Calu3 (cell line): Measurements from ENCODE around the gene RAI2. TPM values are rescaled to one million over a fixed set of nuclear protein-coding genes. Genes with fewer than 3 reads are reported as not detected.
A peak's percentile ranks its signal among the peaks of the same experiment; 100 is the strongest.

Source experiments
- Bru-seq: library from RNA; stranded (reverse); fragments of 400-500 nt; gene quantifications from one replicate; lab custom pipeline; 2021; lab: Mats Ljungman, UMichigan
- BruChase-seq, 2 experiments: library from RNA; stranded (reverse); fragments of 400-500 nt; gene quantifications; one replicate each; lab custom pipeline; 2021; lab: Mats Ljungman, UMichigan
- BruUV-seq: library from RNA; stranded (reverse); fragments of 400-500 nt; replicated peaks from 2 replicates; lab custom pipeline; 2021; lab: Mats Ljungman, UMichigan
- CTCF ChIA-PET: fragments of 300-600 bp; sonication (Branson Sonifier 250); formaldehyde crosslinking; loops from one replicate; lab custom pipeline; 2022; ENCODE audit warnings: antibody characterized with exemption; lab: Charles Lee
- DNase-seq: peaks from one replicate; pipeline ENCODE4 v3.0.0; 2022
- H3K27ac Mint-ChIP-seq: one replicate; pipeline ENCODE4 v1.8.0; 2022; ENCODE audit warnings: mixed read lengths; ENCODE audit not compliant: unreplicated experiment
- H3K27me3 Mint-ChIP-seq: one replicate; pipeline ENCODE4 v1.8.0; 2022; ENCODE audit warnings: mixed read lengths; ENCODE audit not compliant: unreplicated experiment
- H3K36me3 Mint-ChIP-seq: one replicate; pipeline ENCODE4 v1.8.0; 2022; ENCODE audit warnings: mild to moderate bottlenecking, moderate library complexity, mixed read lengths; ENCODE audit not compliant: insufficient read depth, unreplicated experiment
- H3K4me1 Mint-ChIP-seq: one replicate; pipeline ENCODE4 v1.8.0; 2022; ENCODE audit warnings: mild to moderate bottlenecking, low read depth, mixed read lengths; ENCODE audit not compliant: unreplicated experiment
- H3K4me3 Mint-ChIP-seq: one replicate; pipeline ENCODE4 v1.8.0; 2022; ENCODE audit warnings: mild to moderate bottlenecking, low read depth, moderate library complexity, mixed read lengths; ENCODE audit not compliant: unreplicated experiment
- H3K9me3 Mint-ChIP-seq: one replicate; pipeline ENCODE4 v1.8.0; 2022; ENCODE audit warnings: low read depth, mixed read lengths; ENCODE audit not compliant: unreplicated experiment
- intact Hi-C: fragments of 100-400 bp; cut with micrococcal nuclease; formaldehyde crosslinking; loops from one replicate; pipeline ENCODE4 v1.10.0; 2022; ENCODE audit not compliant: unreplicated experiment
- long read RNA-seq: library from polyadenylated mRNA; stranded (forward); transcript quantifications from one replicate; pipeline ENCODE4 v2.0.0, GENCODE V29; 2022
- total RNA-seq: library from RNA; stranded (reverse); gene quantifications from 2 replicates; pipeline ENCODE4 v1.2.3, GENCODE V29; 2022
- TF ChIP-seq, protein P1 (sequence below): fragments of 200-600 bp; IDR thresholded peaks from one replicate; pipeline ENCODE4 v1.8.0; 2022; ENCODE audit warnings: antibody characterized with exemption; ENCODE audit not compliant: unreplicated experiment

RAI2 gene
- total RNA-seq, result 0.33 and 0.98 TPM in 2 replicates
- Bru-seq, nascent RNA, result percentile 18 among the genes with signal in this experiment
- percentile 4 among the genes with signal in this experiment for BruChase-seq, experiment 1, labeled RNA remaining after a 6-hour chase
- BruChase-seq, experiment 2, labeled RNA remaining after a 2-hour chase, result percentile 7 among the genes with signal in this experiment
- long read RNA-seq, partial matches to known transcripts, result 0 of 6 reads
- long read RNA-seq, other reads (novel, unspliced or antisense), result 5 of 6 reads

DNA sequence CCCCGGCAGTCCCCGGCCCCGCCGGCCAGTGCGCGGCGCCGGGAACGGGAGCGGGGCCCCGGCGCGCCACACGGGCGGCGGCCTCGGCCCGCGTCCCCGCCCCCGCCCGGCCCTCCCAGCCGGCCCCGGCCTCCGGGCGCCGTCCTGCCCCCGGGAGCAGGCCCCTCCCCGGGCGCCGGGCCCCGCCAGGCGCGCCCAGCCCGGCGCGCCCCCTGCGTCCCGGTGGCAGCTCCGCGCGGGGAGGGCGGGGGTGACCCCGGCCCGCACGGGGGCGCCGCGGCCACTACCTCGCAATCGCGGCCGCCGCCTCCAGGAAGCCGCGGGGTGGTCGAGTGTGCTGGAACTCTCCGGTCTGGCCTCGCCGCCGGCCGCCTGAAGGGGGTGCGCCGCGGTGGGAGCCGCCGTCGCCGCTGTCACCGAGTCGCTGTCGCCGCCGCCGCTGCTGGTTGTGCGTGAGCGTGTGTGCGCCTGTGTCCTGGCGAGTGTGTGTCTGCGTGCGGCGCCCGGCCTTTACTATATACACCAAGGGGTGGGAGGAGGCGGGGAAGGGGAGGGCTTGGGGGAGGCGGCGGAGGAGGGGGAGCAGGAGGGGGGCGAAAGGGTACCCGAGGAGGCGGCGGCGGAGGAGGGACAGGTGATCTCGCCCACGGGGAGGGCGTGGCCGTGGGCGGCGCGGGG, at the start of gene RAI2:
RAI2 (minus strand) TSS at position 488 of the 678 bp plus-strand sequence. CDS start 59,288 bp downstream, outside the sequence.
- no peak within 1 kb of the TSS for H3K27ac Mint-ChIP-seq
- intact Hi-C loops, result no loop called here
- DNase-seq, result peak; percentile 19
- BruUV-seq, result no TSS peak
- H3K9me3 Mint-ChIP-seq, result no peaks in the 10 kb centered on the region
- CTCF ChIA-PET, result interaction anchor here (0.6 kb wide), 1 partner anchor 516 kb away, joined by 8 read pairs; no protein-coding TSS in a partner anchor
- peaks cover 7% of the 10 kb centered on the region for H3K4me1 Mint-ChIP-seq
- peaks cover 96% of the 10 kb centered on the region for H3K27me3 Mint-ChIP-seq
- peaks cover 4% of the 10 kb centered on the region for H3K36me3 Mint-ChIP-seq
- H3K4me3 Mint-ChIP-seq, result peak within 1 kb of the TSS; percentile 55
- TF ChIP-seq, protein P1, sequence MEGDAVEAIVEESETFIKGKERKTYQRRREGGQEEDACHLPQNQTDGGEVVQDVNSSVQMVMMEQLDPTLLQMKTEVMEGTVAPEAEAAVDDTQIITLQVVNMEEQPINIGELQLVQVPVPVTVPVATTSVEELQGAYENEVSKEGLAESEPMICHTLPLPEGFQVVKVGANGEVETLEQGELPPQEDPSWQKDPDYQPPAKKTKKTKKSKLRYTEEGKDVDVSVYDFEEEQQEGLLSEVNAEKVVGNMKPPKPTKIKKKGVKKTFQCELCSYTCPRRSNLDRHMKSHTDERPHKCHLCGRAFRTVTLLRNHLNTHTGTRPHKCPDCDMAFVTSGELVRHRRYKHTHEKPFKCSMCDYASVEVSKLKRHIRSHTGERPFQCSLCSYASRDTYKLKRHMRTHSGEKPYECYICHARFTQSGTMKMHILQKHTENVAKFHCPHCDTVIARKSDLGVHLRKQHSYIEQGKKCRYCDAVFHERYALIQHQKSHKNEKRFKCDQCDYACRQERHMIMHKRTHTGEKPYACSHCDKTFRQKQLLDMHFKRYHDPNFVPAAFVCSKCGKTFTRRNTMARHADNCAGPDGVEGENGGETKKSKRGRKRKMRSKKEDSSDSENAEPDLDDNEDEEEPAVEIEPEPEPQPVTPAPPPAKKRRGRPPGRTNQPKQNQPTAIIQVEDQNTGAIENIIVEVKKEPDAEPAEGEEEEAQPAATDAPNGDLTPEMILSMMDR, result no peak

DNA sequence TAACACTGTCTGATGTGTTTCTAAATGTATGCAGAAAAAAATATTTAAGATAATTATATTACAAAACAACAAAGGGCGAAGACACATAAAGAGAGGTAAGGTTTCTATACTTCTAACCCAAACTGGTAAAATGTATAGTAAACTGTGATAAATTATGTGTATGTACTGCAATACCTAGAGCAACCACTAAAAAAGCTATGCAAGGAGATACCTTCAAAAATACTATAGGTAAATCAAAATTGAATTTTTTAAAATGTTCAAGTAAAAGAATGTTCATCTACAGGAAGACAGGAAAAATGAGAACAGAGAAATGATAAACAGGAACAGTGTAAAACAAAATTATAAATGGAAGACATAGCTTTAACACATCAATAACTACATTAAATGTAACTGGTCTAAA, 27.3 kb upstream of the RAI2 start:
- no TSS peak for BruUV-seq
- TF ChIP-seq, protein P1, result no peak
- no peak overlapping the region for H3K27ac Mint-ChIP-seq
- no peaks in the 10 kb centered on the region for H3K4me1 Mint-ChIP-seq
- H3K4me3 Mint-ChIP-seq, result no peak overlapping the region
- CTCF ChIA-PET, result interaction anchor here (0.5 kb wide), 1 partner anchor 151 kb away, joined by 3 read pairs; the partner anchor contains the start of gene SCML1
- H3K9me3 Mint-ChIP-seq, result no peaks in the 10 kb centered on the region
- H3K36me3 Mint-ChIP-seq, result no peaks in the 10 kb centered on the region
- no peak for DNase-seq
- intact Hi-C loops, result no loop called here
- H3K27me3 Mint-ChIP-seq, result peaks cover 61% of the 10 kb centered on the region

DNA sequence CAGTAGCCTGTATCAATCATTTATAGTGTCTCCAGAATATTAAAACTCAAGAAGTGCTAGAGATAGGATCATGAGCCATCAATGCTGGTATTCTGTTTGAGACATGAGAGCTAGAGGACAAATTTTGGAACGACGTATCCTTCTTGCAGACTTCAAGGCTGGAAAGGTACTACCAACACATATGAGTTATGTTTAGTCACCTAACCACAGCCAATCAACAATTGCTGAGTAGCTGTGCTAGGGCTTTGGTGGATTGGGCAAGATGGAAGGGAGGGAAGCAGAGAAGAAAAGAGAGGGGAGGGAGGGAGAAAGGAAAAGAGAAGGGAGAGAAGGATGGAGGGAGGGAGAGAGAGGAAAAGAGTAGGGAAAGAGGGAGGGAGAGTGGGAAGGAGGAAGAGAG, 21.6 kb upstream of the RAI2 start:
- peaks cover 76% of the 10 kb centered on the region for H3K27me3 Mint-ChIP-seq
- CTCF ChIA-PET, result no interaction called here
- no peaks in the 10 kb centered on the region for H3K9me3 Mint-ChIP-seq
- no peak overlapping the region for H3K4me3 Mint-ChIP-seq
- H3K27ac Mint-ChIP-seq, result no peak overlapping the region
- intact Hi-C loops, result no loop called here
- no TSS peak for BruUV-seq
- no peak for DNase-seq
- no peaks in the 10 kb centered on the region for H3K36me3 Mint-ChIP-seq
- no peaks in the 10 kb centered on the region for H3K4me1 Mint-ChIP-seq
- TF ChIP-seq, protein P1, result no peak

DNA sequence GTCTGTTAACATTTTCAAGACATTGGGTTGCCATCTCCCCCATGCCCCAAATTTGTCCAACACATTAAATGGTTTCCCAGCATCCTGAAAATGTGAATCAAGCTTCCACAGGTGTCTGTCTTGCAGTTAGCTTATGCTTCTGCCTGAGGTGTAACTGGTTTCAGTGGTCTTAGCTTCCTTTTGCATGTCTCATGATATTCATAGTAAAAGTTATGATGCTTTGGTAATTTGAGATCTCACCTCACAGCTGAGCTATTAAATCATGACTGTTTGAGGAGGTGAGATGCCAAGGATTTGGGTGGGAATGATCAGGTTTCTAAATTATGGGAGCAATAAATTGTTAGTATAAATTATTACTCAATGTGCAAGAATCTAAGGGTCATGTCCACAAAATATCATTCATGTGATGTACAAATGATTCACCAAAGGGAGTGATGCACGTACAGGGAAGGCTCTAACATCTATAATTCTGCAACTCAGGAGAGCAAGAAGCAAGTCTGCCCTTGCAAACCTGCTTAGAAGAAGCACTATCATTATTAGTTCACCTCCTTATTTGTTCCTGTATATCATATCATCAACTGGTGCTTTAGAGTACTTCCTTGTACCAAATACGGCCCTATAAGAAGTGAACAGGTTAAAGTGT, 17.1 kb upstream of the RAI2 start:
- Mint-ChIP-seq H3K4me3 (no peak overlapping the region), H3K4me1 (no peaks in the 10 kb centered on the region), H3K36me3 (no peaks in the 10 kb centered on the region), H3K27ac (no peak overlapping the region), H3K27me3 (peaks cover 89% of the 10 kb centered on the region), H3K9me3 (no peaks in the 10 kb centered on the region)
- TF ChIP-seq, protein P1, result no peak
- DNase-seq, result no peak
- CTCF ChIA-PET, result no interaction called here
- no TSS peak for BruUV-seq
- intact Hi-C loops, result loop anchor here (10.0 kb wide), 1 partner anchor 133 kb away; no protein-coding TSS in a partner anchor
